A673 (cell line): ENCODE measurements around the gene GJC2.

Source experiments
- CTCF ChIP-seq: fragments of 300-800, 200-600 bp; sonication (generic); conservative IDR thresholded peaks from 2 replicates; pipeline ENCODE4 v1.5.1; 2017; ENCODE audit warnings: low read depth, mild to moderate bottlenecking, antibody characterized with exemption, low read length, moderate library complexity, mixed read lengths
- EZH2 ChIP-seq: fragments of 200-600 bp; sonication (generic); IDR thresholded peaks from 2 replicates; pipeline ENCODE4 v1.6.1; 2017; ENCODE audit warnings: borderline replicate concordance, low read depth, mild to moderate bottlenecking, mixed read lengths, antibody characterized with exemption, low read length; ENCODE audit not compliant: poor library complexity, severe bottlenecking

GRCh38 chr1:228159008-228159665 is 9.4 kb downstream of the GJC2 start:
- no peak for TF ChIP-seq EZH2
- no peak for TF ChIP-seq CTCF
